GM19395 (cell line): ENCODE measurements around the gene CCND1.
"Not testable (repeated sequence)": the region's sequence is repeated elsewhere in the genome, so short reads cannot be mapped to it uniquely, and the experiment has no call there.

Experiments used
- ATAC-seq: cut with Tn5 transposase; IDR thresholded peaks from one replicate; pipeline ENCODE4 v1.9.1; 2021; ENCODE audit warnings: mild to moderate bottlenecking, moderate library complexity; ENCODE audit not compliant: unreplicated experiment

Gene CCND1

GRCh38 chr11:69686452-69686851 is 45.5 kb downstream of the CCND1 start:
- ATAC-seq: no peak

- ATAC-seq: no peak
Observed at GRCh38 chr11:69686856-69687255, 45.9 kb downstream of the CCND1 start.

GRCh38 chr11:69687969-69688771 is 47.2 kb downstream of the CCND1 start:
- ATAC-seq: not testable (repeated sequence)

GRCh38 chr11:69689484-69690319 is 48.7 kb downstream of the CCND1 start:
- no peak for ATAC-seq

GRCh38 chr11:69691463-69691862 is 50.5 kb downstream of the CCND1 start:
- ATAC-seq: no peak

- ATAC-seq: no peak
Observed at GRCh38 chr11:69692422-69692821, 51.5 kb downstream of the CCND1 start.

- ATAC-seq: no peak
Observed at GRCh38 chr11:69694781-69695180, 53.8 kb downstream of the CCND1 start.

GRCh38 chr11:69695581-69695980 is 54.6 kb downstream of the CCND1 start:
- ATAC-seq: no peak

GRCh38 chr11:69695995-69696394 is 55.0 kb downstream of the CCND1 start:
- ATAC-seq: not testable (repeated sequence)

GRCh38 chr11:69696749-69697468 is 56.0 kb downstream of the CCND1 start:
- ATAC-seq: no peak

GRCh38 chr11:69697469-69697843 is 56.5 kb downstream of the CCND1 start:
- no peak for ATAC-seq

GRCh38 chr11:69697861-69698260 is 56.9 kb downstream of the CCND1 start:
- ATAC-seq: no peak

- no peak for ATAC-seq
Observed at GRCh38 chr11:69698362-69698761, 57.4 kb downstream of the CCND1 start.

- no peak for ATAC-seq
Observed at GRCh38 chr11:69699213-69699612, 58.3 kb downstream of the CCND1 start.

GRCh38 chr11:69700278-69701140 is 59.6 kb downstream of the CCND1 start:
- ATAC-seq: no peak

- ATAC-seq: no peak
Observed at GRCh38 chr11:69702239-69702691, 61.3 kb downstream of the CCND1 start.

GRCh38 chr11:69702769-69703452 is 62.0 kb downstream of the CCND1 start:
- no peak for ATAC-seq

- no peak for ATAC-seq
Observed at GRCh38 chr11:69703453-69703767, 62.5 kb downstream of the CCND1 start.
